Activated gamma-delta T cell (primary cell): ENCODE measurements around the gene DUSP22.
"Not testable (repeated sequence)": the region's sequence is repeated elsewhere in the genome, so short reads cannot be mapped to it uniquely, and the experiment has no call there.

Source experiments
- DNase-seq: peaks from one replicate; lab custom pipeline; 2025; lab: John Stamatoyannopoulos, UW

Gene DUSP22

DNA sequence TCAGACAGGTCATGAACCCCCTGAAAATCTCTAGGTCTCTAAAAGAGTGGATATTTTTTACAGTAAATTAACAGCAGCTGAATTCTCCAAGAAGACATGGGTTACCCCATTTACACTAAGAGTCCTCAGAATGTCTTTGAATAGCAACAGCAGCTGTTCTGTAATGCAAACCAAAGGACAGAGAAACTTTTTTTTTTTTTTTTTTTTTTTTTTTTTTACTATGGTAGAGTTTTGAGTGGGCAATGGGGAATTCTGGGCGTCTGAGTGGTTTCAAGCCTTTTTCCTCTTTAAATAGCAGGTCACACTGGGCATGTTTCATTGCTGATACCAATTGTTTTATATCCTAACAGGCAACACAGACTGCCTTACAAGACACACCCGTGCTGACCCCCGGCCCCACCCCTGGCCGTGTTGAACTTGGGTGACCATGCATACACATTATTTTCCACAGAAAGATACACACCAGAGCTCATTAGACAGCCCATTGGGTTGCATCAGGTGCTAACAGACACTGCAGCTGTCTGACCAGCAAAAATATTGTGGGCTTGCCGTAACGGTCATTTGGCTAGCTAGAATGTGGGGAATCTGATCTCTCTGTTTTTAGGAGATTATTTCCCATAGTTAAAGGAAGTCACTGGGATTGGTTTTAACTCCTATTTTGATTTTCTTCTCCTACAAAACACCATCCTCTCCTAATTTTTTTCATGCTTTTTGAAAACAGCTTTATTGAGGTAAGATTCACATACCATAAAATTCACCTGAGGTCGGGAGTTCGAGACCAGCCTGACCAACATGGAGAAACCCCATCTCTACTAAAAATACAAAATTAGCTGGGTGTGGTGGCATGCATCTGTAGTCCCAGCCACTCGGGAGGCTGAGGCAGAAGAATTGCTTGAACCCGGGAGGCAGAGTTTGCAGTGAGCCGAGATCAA lies 72.6 kb downstream of the DUSP22 start:
- no peak for DNase-seq

DNA sequence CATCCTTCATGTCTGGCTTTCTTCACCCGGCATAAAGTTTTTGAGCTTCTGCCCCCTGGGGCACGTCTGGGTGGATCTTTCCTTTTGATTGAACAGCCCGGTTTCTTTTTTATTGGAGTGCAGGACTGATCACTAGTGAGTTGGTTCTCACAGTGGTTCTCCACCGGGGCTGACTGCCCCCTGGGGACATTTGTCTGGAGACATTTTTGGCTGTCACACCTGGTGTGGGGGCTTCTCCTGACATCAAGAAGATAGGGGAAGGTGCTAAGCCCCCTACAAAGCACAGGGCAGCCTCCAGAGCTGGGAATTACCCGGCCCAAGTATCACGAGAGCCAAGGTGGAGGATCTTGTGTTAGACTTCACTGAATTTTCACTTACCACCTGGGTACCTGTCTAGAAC lies 73.5 kb downstream of the DUSP22 start:
- no peak for DNase-seq

DNA sequence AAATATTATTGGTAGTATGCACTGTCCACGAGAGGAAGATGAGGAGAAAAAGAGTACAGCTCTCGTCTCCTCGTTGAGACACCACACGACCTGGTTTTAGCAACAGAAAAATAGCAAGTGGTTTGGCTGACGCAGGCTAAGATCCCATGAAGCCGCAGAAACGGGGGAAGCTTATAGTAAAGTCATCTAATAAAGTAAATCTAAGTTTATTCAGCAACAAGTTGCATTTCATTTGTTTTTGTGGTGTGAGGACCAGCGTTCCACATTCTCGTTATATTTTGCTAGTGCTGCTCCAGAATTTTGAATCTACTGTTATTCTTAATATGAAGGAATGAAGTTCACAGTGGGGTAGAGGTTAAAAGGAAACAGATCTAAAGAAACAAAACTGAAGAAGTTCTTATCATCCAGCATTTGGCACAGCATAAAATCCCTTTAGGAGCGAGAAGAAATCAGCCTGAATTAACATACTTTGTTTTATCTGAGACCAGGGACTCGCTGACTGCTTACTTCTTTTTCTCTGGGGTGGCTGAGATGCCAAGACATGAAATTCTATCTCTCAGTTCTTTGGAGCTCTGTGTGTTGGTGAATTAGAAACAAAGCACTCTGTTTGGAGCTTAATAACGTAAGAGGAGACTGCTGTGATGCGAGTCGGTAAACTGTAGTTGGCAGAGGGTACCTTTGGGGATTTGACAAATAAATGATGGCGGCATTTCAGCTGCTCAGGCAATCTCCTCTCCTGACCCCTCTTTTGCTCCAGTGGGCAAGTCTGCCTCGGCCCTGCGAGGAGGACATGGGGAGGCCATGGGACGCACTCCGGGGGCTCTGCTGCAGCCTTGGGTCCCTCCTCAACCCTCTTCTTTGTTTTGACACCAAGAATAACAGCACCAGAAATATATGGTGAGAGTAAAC lies 74.4 kb downstream of the DUSP22 start:
- DNase-seq: no peak

DNA sequence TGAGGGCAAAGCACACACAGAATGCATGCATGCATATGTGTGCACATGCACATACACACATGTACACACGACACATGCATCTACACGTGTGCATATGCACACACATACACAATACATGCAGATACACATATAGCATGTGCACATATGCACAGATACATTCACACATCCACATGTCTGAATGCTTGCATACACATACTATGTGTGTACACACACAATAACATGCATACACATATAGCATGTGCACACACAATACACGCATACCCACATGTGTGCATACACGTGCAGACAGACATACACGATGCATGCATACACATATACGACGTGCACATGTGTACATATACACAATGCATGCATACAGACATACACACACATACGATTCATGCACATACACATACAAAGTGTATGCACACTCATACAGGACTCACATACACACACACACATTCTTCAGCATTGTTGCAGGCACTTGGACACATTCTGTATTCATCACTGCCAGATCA lies 75.1 kb downstream of the DUSP22 start:
- DNase-seq: no peak

DNA sequence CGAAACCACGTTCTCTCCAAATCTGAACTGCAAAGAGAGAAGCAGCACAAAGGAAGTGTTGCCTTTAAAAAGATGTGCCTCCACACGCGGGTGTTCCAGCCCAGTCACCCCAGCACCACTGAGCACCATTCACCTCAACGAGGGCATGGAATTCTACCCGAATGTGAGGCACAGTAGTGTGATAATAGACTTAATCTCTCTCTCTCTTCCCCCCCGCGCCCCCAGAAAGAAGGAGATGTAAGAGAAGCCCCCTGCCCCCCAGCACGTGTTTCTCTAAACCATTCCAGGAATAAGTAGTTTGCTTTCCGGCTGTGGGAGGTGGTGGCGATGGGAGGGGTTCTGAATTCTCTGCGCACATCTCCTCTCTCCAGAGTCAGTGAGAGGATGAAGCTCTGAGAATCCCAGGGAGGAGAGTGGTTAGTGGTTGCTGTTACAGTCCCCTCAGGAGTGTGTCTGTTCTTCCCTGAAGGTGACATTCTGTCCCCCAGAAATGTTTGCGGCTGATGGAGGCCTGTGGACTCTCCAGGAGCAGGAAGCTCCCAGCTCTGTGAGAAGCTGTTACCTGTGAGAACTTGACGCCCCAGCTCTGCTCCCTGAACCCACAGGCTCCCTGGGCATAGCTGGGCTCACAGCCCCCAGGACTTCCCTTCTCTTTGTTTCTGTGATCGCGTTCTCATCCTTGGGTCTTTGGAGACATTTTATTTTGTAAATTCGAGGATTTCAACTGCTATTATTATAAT lies 75.8 kb downstream of the DUSP22 start:
- no peak for DNase-seq

DNA sequence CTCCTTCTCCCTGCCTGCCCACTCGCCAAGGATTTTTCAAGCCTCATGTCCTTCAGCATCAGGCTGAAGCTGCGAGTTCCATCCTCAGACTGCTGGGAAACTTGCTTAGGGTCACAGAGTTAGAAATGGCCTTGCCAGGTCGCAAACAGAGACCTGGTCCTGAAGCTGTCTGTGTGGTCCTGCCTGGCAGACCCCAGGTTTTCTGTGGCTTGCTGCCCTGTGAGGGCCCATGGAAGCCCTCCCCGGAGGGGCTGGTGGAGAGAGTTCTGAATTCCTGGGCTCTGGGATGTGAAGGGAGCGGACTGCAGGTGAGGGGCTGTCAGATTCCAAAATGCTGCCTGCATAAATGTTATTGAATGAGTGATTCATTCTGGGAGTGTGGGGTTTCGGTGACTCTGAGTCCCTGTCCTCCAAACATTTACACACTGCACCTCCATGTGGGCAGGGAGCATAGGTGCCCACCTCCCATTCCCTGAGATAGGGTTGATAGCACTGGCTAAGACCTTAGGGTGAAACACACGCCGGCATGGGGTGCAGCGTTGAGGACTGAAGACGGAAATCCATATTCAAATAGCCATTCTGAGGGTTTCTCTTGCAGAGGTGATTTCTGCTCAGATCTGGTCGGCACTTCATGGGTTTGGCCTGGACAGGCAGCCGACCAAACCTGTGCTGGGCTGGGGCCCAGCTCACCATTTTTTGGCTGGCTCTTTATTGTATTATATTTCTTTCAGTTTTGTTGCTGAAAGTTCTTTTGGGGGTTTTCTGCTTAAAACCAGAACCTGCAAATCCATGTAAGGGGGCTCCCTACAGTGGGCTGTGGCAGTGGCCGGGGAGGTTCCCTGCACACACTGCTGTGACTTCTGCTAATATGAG lies 77.5 kb downstream of the DUSP22 start:
- DNase-seq: no peak

DNA sequence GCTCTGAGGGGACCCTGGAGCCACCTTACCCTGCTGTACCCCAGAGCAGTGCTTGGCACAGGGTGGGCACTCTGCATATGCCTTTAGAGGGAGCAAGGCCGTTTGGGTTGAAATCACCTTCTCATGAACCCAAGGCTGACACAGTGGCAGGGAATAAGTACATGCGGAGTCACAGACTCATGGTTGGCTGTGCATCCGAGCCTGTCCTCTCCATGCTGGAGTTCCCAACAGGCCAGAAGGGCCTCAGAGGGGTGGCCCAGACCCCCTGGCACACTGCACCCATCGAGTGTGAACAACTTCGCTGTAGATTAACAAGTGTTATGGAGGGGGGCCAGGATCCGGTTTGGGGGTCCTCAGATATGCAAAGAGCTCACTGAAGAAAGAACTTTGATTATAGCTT lies 78.3 kb downstream of the DUSP22 start:
- no peak for DNase-seq

DNA sequence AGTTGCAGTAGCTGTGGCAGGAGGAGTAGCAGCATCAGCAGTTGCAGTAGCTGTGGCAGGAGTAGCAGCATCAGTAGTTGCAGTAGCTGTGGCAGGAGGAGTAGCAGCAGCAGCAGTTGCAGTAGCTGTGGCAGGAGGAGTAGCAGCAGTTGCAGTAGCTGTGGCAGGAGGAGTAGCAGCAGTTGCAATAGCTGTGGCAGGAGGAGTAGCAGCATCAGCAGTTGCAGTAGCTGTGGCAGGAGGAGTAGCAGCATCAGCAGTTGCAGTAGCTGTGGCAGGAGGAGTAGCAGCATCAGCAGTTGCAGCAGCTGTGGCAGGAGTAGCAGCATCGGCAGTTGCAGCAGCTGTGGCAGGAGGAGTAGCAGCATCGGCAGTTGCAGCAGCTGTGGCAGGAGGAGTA lies 79.6 kb downstream of the DUSP22 start:
- DNase-seq: not testable (repeated sequence)

DNA sequence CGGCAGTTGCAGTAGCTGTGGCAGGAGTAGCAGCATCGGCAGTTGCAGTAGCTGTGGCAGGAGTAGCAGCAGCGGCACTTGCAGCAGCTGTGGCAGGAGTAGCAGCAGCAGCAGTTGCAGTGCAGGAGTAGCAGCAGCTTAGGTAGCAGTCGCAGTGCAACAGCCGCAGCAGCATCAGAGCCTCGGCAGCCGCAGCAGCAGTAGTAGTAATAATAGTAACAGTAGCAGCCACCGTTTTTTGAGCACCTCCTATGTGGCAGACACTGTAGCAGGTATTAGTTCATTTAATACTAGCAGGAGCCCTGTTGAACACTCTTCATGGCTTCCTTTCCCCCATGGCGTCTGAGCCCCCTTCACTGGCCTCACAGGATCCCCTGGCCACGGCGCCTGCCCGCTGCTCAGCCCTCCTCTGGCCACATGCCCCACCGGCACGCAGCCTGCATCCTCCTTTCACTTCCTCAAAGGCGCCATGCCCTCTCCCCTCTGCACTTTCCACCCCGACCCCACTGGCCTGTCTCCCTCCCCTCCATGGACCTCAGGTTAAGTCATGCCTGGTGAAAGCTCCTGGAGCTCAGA lies 80.1 kb downstream of the DUSP22 start:
- no peak for DNase-seq

DNA sequence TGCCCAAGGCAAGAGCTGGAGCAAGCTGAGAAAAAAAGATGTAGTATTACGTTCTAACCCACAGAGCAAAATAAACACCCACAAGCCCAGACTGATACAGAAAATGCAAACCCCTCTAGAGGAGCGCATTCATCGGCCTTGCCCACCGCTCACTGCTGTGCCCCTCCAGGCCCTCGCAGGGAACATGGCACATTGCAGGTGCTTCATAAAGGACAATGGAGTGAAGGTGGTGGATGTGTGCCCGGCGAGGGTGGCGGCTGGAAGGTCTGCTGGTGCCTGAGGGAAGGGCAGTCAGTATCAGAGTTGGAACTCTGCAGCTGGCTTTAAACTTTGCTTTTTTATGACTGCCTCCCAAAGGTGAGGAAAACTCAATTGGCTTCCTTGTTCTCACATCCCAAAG lies 80.7 kb downstream of the DUSP22 start:
- no peak for DNase-seq

DNA sequence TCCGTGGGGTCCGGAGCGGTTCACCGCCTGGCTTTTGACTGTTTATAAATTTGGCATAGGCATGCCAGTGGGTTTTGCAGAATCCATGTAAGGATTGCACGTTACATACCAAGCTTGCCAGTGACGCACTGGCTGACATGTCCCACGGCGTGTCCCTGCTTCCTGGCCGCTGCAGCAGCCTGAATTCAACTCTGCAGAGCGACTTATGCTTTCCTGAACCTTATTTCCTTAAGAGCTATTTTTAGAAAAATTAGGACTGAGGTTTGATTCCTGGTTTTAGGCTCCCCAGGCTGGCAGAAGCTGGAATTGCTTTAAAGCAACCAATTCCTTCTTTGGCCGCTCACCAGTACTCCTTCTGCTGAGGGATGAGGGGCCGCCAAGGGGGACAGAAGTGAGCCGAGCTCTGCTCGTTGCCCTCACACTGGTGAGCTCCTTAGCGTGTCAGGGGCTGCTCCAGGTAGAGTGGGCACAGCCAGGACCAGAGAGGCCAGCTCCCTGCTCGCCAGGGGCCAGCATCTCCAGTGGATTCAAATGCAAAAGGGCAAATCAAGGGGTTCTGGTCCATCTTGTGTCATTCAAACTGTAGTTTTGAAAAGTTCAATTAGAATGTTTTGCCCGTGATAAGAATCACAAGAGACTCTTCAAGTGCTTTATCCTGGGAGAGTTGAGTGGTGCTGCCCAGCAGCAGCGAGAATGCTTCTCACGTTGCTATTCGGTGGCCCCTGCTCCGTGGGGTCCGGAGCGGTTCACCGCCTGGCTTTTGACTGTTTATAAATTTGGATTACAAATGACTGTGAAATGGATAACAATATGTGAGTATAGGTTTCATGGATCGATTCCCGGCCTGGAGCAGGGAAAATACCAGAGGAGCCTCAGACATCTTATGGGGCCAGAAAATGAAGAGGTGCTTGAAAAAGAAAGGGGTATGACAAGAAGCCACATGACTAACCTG lies 81.8 kb downstream of the DUSP22 start:
- DNase-seq: no peak

DNA sequence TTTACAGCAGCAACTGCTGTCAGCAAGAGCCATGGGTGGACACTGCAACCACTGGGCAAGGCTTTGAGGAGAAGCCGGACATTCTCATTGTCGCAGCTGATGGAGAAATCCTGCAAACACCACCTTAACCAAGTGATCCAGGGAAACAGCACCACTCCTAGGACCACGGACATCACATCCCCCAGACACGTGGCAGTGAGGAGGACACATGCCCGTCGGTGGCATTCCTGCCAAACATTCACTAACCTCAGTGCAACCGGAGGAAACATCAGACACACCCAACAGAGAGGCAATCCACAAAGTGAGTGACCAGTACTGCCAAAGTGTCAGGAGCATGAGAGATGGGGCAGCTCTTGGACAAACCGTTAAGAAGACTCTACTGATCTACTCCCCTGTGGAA lies 82.7 kb downstream of the DUSP22 start:
- DNase-seq: no peak

DNA sequence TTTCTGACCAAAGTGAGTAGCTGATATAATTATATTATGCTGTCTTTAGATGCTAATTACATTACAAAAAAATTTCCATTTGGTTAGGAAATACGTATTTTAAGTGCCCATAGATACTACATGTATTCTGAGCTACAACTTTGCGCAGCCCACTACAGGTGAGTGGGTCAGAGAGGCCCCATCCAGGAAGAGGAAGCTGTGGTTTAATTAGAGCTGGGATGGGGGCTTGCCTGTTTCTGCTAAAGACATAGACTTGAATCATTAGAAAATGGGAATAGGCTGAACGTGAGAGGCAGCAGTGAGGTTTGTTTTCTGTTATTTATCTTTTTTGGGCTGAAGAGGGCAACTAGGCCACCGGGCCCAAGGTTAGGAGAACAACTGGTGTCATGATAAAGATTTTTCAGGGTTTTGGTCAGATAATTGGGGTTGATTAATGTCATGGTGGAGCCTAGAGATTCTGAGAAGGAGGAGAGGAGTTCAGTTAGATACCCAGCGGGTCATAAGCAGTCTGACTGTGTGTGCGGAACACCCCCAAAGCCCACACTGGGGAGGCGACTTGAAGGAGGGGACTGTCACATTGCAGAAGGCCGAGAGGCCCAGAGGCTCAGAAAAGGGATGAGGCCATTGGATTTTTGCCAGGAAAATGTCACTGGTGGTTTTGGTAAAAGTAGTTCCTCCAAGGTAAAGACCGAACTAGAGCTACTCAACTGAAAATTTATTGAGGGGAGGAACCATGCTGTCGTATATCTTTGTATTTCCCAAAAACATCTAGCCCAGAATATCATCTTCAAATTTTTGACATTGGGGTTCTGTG lies 84.7 kb downstream of the DUSP22 start:
- DNase-seq: no peak

DNA sequence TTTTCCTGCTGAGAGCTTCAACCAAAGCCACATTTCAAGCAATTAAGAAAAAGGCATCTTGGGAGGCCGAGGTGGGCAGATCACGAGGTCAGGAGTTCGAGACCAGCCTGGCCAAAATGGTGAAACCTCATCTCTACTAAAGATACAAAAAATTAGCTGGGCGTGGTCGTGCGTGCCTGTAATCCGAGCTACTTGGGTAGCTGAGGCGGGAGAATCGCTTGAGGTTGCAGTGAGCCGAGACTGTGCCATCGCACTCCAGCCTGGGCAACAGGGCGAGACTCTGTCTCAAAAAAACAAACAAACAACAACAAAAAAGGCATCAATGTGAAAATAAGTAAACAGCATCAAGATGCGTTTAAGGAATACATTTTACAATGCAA lies 85.3 kb downstream of the DUSP22 start:
- DNase-seq: not testable (repeated sequence)

DNA sequence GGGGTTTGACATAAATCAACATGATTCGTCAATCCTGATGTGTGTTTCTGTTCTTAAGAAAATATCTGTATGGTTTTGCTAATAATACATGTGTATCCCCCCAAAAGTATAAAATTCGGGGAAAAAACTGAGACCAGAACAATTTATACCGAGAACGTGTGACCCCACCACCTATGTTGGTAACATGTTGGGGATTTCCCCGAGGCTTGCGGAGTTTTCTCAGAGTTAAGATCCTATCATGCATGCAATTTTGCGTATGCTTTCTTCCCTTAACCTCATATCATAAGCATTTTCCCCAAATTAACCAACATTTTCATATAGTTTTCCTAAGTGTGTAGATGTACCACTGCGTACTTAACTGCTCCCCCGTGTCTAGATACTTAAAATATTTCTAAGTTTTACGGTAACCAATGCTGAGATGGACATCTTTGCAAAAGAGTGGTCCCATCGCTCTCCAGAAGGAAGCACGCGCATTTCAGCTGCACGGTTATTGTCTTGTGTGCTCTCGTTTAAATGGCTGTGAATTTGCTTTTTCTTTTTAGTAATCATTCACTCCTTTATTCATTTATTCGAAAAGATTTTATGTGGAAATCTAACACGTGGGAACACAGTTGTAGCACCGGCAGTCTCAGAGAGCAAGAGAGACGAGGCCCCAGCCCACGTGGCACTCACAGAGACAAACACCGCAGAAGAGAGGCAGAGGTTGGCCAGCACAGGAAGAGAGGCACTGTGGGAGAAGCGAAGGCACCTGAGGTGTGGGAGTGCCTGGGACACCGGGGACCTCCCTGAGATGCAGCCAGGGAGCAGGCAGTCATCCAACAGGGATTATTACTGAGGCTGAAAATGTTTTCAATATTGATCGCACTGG lies 86.0 kb downstream of the DUSP22 start:
- DNase-seq: no peak

DNA sequence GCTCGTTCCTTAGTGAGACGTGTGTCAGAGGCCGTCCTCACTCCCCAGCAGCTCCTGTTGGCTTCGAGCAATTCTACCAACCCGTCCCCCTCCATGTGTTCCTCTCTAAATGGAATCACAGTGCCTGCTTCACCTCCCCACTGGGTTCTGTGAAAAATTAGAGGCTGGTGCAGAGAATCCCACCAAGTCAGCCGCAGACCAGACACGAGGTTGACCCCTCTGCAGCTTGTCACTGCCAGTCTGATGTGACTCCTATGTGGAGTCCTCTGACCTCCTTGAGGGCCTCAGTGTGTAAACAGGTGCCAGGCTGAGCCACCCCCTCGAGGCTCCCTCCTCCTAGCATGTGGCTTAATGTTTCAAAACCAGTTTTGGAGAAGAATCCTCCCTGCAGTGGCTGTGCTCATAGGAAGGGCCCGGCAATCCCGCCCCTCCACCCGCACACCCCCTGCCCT lies 86.7 kb downstream of the DUSP22 start:
- no peak for DNase-seq

DNA sequence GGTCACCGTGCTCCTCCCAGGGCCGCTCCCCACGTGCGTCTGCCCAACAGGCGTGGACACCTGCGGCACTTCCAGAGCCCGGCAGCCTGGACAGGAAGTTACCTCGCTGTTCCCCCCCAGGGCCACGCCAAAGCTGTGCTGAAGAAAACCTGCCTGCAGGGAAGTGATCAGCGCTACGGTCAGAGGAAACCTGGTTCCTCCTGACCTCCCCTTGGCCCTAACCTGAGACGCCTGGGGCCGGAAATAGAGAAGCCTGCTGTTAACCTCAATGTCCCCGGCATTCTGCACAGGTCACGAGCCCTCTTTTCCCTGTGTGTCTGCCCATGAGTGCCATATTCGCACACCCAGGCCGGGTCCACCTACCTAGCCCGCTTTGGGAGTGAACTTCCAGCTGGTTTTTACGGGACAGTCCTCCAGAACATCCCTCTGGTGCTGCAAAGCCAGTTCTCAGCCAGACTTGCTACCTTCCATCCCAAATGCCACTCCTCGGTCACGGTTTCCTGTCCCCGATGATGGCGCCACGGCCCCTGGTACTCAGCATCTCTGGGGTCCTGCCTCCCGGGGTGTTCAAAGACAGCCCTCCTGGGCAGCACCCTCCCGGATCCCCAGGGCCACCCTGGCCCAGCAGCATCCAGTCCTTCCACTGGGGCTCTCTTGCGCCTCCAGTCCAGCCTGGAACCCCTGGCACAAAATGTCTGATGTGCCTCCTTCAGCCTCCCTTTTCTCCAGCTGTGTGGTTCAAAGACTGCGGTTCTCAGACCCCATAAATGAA lies 87.3 kb downstream of the DUSP22 start:
- DNase-seq: no peak
